Right forelimb (tissue), 1 donor: ENCODE results near the gene NUP43.
"Not testable (repeated sequence)": the region's sequence is repeated elsewhere in the genome, so short reads cannot be mapped to it uniquely, and the experiment has no call there.

Experiments
- DNase-seq: peaks from one replicate; pipeline ENCODE4 v3.0.0-alpha.2; 2018

Gene NUP43

DNA sequence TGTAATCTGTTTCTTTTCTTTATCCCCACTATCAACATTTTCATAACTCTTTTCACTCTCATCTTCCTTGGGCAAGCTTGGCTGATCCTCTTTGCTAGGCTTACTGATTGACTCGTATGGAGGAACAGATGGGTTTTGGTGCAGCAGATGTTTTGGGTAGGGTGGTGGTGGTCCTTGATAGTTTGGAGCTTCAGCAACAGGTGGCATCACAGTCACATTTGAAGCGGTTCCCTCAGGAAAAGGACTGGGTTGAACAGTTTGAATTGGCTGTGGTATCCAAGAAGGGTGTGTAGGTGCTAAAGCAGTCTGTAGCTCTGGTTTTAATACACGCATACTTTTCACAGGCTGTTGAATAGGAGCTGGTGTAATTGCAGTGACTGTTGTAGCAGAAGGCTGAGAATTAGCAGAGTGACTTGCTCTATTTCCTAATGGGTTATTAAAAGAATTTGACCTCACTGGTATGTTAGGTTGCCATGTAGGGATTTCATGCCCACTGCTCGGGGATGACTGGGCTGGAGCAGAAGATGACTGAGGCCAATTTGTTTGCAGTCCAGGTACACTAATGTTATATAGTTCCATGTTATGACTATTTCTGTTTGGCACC, 63.0 kb downstream of the NUP43 start:
- DNase-seq, result no peak

DNA sequence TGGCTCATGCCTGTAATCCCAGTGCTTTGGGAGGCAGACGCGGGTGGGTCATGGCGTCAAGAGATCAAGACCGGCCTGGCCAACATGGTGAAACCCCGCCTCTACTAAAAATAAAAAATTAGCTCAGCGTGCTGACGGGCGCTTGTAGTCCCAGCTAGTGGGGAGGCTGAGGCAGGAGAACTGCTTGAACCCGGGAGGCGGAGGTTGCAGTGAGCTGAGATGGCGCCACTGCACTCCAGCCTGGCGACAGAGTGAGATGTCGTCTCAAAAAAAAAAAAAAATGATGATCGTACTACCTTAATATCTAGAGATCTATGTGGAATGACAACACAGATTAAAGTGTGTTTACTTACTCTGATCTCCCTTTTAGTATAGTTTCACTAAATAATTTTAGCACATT, 64.5 kb downstream of the NUP43 start:
- DNase-seq, result not testable (repeated sequence)

DNA sequence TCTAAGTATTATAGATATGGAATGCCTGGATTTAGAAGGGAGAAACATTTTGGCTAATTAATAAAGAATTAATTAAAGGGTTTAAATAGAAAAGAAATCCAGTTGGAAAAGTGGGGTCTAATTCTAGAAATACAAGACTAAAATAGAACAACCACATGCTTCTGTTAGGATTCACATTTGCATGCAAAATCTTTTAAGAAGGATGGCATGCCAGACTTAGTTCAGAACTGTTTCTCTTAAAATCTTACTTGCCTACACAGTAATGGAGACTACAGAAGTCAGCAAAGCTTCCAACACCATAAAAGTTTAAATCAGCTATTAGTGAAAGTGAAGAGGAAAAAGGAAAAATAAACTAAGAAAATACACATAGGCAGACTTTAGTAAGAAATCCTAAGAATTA, 65.1 kb downstream of the NUP43 start:
- no peak for DNase-seq

DNA sequence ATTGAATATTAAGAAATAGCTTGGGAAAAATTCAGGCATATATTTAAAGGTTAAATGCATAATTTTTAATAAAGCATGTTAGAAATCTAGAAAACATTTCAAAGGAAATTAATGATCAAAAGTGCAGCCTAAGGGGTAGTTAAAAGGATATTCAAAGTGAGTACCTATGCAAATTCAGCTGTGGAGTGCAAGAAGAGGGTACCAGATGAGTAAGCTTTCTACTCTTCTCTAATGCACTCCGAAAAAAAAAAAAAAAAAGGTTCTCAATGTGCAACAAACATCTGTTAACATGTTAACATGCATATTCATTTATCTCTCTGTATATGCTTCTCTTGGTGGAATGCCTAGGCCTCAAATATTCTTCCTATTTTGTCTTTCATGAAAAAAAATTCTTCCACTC, 65.8 kb downstream of the NUP43 start:
- no peak for DNase-seq
